Hepatocyte (in vitro differentiated cells): ENCODE results near the gene MRPL45.

Experiments used
- EZH2 ChIP-seq: fragments of 200-600 bp; sonication (generic); IDR thresholded peaks from 2 replicates; pipeline ENCODE4 v1.6.1; 2016; ENCODE audit warnings: antibody characterized with exemption, mild to moderate bottlenecking, borderline replicate concordance
- TF ChIP-seq, protein P1 (sequence below): fragments of 200-600 bp; sonication (generic); IDR thresholded peaks from 2 replicates; pipeline ENCODE4 v1.5.1; 2016; ENCODE audit warnings: antibody characterized with exemption, mild to moderate bottlenecking; ENCODE audit not compliant: poor library complexity

DNA sequence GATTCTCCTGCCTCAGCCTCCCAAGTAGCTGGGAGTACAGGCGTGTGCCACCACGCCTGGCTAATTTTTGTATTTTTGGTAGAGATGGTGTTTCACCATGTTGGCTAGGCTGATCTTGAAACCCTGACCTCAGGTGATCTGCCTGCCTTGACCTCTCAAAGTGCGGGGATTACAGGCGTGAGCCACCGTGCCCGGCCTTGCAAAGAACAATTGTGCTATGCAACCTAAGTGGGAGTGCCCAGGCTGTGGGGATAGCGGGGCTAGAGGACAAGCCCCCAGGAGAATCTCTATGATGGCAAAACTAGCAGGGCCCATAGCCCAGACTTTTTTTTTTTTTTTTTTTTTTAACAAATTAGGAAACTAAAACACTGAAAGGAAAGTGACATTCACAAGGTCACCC, 48.8 kb downstream of the MRPL45 start:
- TF ChIP-seq, protein P1, sequence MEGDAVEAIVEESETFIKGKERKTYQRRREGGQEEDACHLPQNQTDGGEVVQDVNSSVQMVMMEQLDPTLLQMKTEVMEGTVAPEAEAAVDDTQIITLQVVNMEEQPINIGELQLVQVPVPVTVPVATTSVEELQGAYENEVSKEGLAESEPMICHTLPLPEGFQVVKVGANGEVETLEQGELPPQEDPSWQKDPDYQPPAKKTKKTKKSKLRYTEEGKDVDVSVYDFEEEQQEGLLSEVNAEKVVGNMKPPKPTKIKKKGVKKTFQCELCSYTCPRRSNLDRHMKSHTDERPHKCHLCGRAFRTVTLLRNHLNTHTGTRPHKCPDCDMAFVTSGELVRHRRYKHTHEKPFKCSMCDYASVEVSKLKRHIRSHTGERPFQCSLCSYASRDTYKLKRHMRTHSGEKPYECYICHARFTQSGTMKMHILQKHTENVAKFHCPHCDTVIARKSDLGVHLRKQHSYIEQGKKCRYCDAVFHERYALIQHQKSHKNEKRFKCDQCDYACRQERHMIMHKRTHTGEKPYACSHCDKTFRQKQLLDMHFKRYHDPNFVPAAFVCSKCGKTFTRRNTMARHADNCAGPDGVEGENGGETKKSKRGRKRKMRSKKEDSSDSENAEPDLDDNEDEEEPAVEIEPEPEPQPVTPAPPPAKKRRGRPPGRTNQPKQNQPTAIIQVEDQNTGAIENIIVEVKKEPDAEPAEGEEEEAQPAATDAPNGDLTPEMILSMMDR = no peak
- no peak for TF ChIP-seq EZH2
